ENCODE measurements around the gene PCLAF.

DNA sequence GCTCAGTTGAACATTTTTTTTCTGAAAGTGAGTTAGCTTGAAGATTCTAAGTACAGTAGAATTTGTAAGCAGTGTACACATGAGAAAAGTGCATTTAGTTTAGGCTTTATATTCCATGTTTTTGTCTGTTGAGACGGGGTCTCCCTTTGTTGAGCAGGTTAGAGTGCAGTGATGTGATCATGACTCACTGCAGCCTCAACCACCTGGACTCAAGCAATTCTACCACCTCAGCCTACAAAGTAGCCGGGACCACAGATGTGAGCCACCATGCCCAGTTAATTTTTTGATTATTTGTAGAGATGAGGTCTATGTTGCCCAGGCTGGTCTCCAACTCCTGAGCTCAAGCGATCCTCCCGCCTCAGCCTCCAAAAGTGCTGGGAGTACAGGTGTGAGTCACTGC, 20.0 kb downstream of the PCLAF start:
- TF ChIP-seq, protein P1, sequence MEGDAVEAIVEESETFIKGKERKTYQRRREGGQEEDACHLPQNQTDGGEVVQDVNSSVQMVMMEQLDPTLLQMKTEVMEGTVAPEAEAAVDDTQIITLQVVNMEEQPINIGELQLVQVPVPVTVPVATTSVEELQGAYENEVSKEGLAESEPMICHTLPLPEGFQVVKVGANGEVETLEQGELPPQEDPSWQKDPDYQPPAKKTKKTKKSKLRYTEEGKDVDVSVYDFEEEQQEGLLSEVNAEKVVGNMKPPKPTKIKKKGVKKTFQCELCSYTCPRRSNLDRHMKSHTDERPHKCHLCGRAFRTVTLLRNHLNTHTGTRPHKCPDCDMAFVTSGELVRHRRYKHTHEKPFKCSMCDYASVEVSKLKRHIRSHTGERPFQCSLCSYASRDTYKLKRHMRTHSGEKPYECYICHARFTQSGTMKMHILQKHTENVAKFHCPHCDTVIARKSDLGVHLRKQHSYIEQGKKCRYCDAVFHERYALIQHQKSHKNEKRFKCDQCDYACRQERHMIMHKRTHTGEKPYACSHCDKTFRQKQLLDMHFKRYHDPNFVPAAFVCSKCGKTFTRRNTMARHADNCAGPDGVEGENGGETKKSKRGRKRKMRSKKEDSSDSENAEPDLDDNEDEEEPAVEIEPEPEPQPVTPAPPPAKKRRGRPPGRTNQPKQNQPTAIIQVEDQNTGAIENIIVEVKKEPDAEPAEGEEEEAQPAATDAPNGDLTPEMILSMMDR (IDR thresholded peaks at IDR 0.05; ENCODE audit: low read length), result no peak
- no peak for TF ChIP-seq EZH2 (IDR thresholded peaks at IDR 0.05; ENCODE audit: borderline replicate concordance, low read length)

All from OCI-LY1 (cell line).